ENCODE data around the gene FAM120B. TPM values are rescaled to one million over a fixed set of nuclear protein-coding genes. Genes with fewer than 3 reads are reported as not detected.

Gene FAM120B
- total RNA-seq, 1 donor from 2014 or later: 38.9 TPM

DNA sequence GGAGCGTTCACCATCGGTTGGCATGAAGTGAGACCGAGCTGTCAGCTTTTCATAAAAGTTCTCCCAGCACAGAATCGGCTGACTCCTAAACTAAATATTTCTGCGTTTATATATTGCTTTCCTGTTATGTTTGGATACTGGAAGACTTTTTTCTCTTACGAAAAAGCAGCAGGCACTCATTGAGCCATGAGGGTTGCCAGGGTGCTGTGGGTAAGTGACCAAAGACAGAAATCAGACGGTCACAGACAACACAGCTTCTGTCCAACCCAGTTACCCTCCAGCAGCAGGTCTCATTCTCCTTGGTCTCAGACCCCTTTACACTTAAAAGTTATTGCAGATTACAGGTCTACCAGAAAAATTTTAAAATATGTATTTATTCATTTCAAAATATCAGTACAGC, 113.7 kb downstream of the FAM120B start:
- DNase-seq (ENCODE audit: low spot score): no peak

DNA sequence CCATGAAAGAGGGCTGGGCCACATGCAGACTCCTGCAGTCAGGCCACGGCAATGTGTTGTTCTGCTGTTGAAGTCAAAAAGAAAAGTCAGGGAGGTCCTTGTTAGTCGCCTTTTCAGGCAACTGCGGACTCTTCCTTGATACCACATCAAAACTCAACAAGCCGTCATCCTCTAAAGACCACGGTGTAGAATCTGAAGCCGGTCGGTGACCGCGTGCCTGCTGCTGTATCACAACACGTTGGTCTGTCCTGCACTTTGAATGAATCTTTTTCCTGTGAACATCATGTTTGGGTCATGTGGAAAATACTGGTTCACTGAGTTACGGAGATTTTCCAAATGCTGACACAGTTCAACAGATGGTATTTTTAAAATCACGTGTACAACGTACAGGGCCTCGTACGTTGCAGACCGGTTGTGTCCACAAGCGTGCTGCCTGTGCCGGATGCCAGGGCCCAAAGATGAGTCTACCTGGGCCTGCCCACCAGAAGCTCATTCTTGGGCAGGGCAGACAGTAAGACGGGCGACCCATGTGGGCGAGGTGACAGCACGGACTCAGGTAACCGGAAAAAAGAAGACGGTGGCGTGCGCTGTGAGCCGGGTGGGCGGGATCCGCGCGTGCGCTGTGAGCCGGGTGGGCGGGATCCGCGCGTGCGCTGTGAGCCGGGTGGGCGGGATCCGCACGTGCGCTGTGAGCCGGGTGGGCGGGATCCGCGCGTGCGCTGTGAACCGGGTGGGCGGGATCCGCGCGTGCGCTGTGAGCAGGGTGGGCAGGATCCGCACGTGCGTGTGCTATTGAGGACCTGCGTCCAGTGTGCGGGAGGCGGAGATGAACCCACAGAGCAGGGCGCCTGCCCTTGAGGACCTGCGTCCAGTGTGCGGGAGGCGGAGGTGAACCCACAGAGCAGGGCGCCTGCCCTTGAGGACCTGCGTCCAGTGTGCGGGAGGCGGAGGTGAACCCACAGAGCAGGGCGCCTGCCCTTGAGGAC, 114.5 kb downstream of the FAM120B start:
- no peak for DNase-seq (ENCODE audit: low spot score)

DNA sequence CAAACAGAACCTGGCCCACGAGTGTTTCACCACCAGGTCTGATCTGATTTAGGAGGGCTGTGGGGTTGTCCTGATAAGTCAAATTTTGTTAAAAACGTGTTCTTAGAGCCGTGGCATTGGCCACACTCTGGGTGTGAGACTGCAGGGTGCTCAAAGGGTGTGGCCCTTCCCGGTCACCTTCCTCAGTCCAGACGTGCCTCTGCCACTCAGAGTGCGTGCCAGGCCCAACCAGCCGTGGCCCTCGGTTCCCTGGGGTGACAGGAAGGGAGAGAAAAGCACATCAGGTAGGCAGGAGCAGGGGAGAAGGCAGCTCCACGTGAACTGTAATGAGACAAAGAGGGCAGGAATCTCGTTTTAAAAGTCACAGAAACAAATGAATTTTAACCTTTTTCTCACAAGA, 115.4 kb downstream of the FAM120B start:
- no peak for DNase-seq (ENCODE audit: low spot score)

DNA sequence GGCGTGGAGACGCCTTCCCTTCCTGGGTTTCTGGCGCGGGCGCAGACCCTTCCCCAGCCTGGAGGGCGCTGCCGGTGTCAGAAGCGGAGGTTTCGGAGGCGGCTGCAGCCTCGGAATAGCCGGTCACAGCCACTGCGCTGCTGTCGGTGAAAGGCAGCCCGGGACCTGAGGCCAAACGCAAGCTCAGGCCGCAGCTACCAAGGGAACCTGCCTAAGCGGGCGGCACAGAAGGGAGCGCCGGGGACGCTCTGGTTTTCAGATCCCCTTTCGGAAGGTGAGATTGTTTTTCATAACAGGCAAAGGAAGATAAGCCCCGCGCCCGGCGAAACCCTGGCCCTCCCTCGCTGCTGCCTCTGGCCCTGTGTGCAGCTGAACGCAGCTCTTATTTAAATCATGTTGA, 116.5 kb downstream of the FAM120B start:
- DNase-seq (ENCODE audit: low spot score): no peak

DNA sequence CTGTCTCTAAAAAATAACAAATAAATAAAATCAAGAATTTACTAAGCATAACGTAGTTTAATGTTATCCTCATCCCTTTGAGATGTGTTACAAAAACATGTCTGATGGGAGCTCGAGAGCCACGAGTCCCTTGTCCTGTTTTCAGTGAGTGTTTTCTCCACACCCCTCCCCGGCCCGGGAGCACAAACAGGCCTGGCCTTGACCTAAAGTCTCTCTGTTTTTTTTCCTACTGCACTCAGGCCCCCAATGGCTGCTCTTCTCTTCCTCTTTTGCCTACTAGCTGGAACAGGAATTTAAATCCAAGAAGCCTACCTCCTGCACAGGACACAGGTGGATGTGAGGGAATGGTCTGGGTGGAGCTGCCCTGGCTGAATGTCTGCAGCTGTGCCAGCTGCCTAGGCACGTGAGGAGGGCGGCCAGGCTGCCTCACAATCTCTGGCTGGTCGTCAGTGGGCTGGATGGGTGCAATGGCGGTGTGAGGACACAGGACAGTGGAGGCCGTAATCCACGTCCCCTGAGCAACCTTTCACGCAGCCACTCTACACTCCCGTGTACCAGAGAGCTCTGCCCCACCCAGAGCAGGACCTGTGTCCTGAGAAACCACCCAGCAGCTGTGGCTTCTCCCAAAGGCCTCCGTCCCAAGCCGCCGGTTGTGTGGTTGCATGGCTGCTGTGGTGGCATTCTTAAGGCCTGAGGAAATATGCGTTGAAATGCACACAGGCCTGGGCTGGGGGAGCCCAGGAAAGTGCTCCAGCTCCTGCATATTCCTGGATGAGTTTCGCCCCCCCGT, 117.5 kb downstream of the FAM120B start:
- no peak for DNase-seq (ENCODE audit: low spot score)

DNA sequence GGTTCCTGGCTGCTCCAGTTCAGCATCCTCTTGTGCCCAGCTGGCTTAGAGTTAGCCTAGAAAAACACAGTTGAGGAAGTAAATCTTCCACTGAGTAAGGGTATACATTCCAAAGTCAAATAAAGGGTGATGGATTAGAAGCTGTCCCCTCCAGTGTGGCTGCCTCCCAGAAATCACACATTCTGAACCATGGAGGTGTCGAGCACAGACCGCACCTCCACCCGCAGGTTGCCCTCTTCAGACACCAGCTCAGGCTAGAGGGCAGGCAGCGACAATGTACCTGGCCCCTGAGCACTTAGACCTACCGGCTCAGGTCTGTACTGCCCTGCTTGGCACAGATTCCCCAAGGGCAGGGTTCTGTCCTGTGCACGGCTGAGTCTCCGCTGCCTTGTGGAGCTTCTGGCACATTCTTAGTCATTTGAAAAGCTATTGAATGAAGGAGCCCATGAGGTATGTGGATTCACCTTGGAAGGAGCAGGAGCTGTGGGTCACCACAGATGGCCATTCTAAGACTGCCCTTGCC, 118.1 kb downstream of the FAM120B start:
- DNase-seq (ENCODE audit: low spot score): no peak

DNA sequence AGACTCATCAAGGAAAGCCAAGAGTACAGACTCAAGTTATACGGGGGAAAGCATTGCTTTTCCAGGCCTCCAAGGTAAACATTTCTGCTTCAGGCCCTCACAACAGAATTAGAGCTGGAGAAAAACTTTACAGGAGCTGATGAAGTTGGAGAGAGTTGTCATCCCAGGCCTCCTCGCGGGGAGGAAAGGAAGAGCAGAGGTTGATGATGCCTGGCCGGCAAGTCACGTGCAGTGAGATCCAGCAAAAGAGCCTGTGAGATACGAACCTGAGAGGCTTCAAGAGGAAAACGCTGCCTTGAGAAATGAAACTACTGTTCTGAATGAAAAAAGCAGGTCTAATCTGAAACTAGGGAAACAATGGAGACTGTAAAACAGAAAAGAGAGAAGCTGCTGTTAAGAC, 122.9 kb downstream of the FAM120B start:
- no peak for DNase-seq (ENCODE audit: low spot score)

DNA sequence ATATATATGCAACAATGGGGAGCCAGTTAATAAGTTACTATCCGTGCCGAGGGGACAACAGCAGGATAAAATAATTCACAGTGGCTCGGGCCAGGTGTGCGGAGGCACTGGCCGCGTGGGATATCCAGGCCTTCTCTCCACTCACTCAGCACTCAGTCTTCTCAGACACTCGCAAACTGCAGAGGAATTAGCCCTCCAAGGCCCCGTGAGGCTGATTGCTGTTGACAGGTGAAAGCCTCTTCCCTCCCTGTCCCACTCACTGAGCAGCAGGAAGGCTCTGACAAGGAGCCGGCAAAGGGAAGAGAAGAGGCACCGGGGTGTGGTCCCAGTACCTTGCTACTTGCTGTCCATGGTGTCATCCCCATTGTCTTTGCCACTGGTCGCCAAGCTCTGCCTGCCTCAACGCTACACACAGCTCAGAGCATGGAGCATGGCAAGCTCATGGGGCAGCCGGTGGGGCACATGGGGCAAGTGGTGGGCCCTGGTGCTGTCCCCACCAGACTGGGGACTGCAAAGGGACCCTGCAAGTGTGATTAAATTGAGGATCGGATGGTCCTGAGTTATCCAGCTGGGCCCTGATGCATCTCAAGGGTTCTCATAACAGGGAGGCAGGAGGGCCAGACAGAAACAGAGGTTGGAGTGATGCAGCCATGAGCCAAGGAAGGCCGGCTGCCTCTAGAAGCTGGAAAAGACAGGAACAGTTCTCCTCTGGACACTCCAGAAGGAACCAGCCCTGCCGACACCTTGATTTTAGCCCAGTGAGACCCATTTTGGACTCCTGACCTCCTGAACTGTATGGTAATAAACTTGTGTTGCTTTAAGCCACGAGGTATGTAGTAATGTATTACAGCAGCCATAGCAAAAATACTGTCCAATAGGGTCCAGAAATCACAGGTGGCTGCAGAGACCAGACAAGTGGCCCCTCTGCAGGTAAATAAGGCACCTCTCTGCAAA, 126.9 kb downstream of the FAM120B start:
- DNase-seq (ENCODE audit: low spot score): no peak

DNA sequence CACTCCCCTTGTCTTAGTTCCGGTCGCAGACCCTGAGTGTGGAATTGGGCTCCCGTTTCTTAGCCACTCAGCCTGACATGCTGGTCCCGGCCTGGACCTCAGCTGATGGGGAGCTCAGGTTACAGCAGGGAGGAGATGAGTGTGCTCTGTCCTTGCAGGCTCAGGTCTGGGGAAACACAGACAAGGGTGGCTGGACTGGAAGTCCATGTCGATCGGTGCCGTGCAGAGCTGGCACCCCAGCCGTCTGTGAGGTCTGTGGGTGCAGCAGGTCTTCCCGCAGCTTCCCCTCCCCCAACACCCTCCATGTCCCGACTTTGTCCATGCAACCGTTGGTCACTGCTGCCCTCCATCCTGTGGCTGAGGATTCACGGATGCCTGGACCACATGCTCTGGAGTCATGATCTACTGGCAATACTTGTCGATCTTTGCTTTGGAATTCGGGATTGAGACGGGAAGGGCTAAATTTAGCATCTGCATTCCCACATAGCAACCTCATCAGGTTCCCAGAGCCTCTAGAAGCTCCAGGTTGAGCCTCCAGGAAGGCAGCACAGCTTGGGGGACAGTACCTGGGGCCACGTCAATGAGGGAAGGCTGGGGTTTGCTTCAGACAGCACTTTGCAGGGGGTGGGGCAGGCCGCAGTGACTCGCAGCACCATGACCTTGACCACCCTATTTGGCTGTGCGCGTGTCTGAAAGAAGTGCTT, 127.7 kb downstream of the FAM120B start:
- no peak for DNase-seq (ENCODE audit: low spot score)

DNA sequence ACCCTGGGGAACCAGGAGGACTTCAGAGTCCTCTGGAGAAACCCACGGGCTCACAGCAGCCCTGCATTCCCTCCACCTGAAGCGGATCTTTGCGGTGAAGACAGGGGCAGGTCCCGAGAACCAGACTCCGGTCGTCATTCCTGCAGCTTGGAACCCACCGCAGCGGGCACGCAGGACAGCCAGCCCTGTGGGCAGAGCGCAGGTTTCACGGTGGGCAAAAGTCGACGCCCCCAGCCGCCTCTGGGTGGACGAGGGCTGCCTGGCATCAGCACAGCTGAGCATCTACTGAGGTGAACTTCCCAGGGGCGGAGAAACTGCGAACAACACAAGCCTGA, 128.2 kb downstream of the FAM120B start:
- DNase-seq (ENCODE audit: low spot score): no peak

DNA sequence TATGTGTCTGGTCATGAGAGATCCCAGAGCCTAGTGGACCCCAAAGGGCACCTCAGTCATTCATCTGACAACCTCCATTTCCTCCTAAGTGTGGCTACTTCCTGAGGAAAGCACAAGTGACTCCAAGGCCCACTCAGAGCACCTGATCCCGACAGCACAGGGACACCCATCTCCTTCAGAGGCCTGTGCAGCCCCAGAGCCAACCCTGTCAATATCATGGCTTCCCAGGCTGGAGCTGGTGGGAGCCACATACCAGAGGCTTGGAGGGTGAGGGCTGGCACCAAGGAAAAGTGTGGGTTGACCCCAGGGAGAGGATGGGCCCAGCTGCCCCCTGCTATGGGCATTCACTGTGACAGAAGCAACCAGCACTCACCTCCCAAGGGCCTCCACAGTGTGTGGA, 129.2 kb downstream of the FAM120B start:
- DNase-seq (ENCODE audit: low spot score): no peak

DNA sequence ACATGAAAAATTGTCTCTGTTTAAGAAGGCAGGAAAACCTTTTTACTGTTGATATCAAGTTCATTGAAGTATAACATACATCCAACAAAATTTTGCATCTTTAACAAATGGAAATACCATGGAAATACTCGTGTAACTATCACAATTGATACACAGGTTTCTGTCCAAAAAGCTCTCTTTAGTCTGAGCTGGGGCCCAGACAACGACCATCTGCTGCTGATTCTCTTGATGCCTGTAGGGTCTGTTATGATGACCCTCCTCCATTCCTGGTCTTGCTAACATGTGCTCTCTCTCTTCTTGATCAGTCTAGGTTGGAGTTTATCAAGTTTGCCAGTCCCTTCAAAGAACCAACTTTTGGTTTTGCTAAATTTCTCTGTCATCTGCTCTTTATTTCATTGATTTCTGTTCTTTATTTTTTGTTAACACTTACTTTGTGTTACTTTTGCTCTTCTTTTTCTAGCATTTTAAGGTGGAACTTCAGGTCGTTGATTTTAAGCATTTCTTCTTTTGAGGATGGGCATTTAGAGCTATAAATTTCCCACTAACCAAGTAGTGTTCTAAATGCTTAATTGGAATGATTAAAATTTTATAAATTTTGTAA, 129.8 kb downstream of the FAM120B start:
- no peak for DNase-seq (ENCODE audit: low spot score)

DNA sequence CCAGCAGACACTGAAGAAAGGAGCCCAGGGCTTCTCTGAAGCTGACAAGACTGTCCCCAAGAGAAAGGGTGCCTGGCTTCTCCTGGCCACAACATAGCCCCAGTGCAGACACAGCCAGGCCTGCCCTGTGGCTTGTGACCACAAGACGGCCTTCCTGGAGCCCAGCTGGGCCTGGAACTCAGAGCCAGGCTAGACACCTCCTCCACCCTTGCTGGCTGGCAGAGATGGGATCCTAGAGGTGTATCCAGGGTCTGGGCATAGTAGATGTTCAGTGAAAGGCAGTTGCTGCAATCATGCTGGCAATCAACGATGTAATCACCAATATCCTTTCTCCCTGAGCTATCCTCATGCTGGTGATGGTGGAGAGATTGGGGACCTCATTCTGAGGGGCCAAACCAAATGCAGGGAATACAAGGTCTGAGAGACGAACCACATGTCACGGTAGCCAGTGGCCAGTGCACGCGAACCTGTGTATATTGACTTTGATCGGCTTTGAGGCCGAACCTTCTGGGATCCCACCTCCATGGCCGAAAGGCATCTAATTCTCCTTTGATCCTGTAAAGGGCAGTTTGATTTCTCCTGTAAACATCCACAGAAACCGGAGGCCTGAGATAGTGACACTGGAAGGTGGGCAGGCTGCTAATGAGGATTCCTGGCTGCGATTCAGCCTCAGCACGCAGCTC, 131.3 kb downstream of the FAM120B start:
- DNase-seq (ENCODE audit: low spot score): no peak

DNA sequence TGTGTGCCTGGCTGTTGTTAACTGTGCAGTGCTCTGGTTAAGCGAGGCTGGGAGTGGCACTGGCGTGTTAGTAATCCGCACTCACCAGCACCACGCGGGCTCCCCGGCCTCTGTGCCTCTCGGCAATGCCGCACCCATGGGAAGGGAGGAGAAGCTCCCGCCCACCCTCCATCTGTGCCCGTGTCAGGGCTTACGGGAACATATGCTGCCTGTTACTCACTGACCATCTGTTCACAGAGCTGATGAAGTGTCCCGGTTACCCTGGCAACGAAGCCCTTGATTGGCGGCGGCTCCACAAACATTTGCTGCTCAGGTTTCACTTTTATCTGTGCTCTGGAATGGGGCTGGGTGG, 131.8 kb downstream of the FAM120B start:
- peak; percentile 19 for DNase-seq (ENCODE audit: low spot score)

DNA sequence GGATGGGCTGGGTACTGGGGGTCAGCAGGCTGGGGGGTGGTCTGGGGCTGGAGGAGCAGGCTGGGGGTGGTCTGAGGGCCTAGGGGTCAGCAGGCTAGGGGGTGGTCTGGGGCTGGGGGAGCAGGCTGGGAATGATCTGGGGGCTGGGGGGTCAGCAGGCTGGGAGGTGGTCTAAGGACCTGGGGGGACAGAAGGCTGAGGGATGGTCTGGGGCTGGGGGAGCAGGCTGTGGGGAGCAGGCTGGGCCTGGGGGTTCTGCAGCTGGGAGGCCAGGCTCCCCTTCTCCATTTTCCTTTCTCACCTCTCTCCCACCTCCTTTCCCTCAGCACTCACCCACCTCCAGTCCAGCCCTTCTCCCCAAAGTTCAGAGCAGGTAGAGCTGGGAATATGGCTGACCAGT, 132.3 kb downstream of the FAM120B start:
- DNase-seq (ENCODE audit: low spot score): no peak

DNA sequence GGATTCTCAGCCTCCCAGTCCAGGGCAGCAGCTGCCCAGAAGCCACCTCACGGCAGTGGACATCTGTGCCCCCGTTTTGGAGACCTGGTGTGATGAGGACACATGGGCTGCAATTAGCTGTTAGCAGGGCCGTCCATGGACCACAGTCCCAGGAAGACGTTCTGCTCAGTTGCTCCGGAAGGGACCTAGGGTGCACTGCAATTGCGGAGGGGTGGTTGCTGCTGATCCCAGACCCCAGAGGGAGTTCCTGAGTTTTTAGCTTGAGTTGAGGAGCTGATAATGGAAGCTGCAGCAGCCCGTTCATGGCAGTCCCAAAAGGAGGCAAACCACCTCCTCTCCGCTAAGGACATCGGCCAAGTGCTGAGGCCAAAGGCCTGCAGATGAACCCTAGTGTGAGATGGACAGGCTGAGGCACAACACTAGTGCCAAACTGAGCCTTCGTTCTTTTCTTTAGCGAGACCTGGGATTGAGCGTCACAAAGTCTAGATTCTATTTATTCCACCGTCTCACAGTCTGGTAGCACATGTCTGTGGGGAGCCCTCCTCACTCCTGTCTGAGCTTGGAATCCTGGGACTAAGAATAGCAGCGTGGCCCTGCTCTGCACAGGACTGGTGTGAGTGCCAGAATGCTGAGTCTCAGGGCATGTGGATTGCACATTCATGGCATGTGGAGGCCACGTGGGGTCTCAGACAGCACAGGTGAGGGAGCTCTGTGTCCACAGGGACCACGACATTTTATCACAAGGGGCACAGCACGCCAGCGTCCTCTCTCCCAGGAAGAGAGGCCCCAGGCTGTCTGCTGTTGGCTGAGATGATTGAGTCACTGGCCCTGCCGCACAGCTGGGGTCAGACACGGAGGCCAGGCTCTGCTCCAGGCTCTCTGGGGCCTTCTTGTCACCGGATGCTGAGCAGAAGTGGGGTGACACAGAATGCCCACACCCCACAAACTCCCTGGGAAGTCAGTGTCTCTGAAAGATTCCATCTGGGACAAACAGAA, 133.1 kb downstream of the FAM120B start:
- DNase-seq (ENCODE audit: low spot score): no peak

DNA sequence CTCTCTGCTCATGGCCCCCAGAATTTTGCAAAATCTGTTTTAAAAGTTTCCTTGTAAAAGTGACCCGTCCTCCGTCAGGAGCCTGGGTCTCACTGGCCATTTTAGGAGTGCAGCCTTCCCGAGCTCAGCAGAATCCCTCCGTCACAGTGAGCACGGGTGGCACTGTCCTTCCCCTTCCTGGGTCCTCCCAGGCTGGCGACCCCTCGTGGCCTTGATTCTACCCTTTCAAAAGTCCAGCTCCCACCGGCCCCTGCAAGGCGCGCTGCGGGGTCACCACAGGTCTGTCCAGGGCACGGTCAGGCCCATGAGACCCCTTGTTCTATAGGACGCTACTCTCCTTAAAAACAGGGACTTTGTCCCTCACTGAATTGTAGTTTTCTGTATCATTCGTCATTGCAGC, 133.9 kb downstream of the FAM120B start:
- DNase-seq (ENCODE audit: low spot score): no peak

DNA sequence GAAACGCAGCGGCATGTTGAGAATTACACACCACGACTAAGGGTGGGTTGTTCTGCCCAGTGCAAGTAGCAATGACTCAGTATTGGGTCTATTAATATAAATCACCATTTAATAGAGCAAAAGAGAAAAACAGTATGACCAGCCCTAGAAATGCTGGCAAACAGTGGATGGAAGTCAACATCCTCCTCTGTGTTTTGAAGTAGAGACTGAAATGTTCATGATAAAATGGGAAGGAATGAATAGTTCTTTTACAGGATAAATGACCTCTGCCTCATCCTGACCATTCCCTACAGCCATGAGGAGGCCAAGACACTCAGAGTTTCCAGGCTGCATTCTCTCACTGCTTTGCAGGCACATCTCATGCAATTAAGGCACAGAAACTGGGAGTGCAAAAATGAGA, 134.8 kb downstream of the FAM120B start:
- no peak for DNase-seq (ENCODE audit: low spot score)

DNA sequence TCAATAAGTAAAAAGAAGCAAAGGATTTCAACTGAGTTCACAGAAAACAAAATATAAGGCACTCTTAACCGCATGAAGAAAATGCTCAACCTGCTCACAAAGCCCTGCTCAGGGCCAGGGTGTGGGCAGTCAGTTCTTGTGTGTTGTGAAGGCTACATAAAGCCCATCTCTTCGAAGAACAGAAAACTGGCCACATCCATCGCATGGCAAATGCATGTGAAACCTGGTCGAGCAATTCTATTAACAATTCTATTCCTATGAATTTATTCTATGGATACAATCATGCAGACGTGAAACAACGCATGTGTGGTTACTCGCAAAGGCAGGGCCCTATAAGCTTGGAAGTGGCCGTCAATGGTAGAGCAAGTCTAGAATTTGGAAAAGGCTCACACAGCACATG, 136.0 kb downstream of the FAM120B start:
- no peak for DNase-seq (ENCODE audit: low spot score)
